PC-3 (cell line): ENCODE results near the gene SMNDC1. TPM values are rescaled to one million over a fixed set of nuclear protein-coding genes. Genes with fewer than 3 reads are reported as not detected.
A peak's percentile ranks its signal among the peaks of the same experiment; 100 is the strongest.

Experiments
- ATAC-seq: fragments of 200-7000 bp; cut with Tn5 transposase; 2 replicates; pipeline ENCODE4 v1.9.1; 2020; ENCODE audit warnings: mild to moderate bottlenecking, moderate library complexity
- BruUV-seq: library from RNA; stranded (reverse); fragments of 400-500 nt; replicated peaks from 2 replicates; lab custom pipeline; 2021; lab: Mats Ljungman, UMichigan
- CTCF ChIA-PET: fragments of 300-600 bp; sonication (Branson Sonifier 250); formaldehyde crosslinking; loops from one replicate; lab custom pipeline; 2022; ENCODE audit warnings: antibody characterized with exemption; lab: Charles Lee
- POLR2A ChIA-PET: fragments of 300-600 bp; sonication (Branson Sonifier 250); formaldehyde crosslinking; loops from one replicate; lab custom pipeline; 2022; ENCODE audit warnings: antibody characterized with exemption; ENCODE audit not compliant: unreplicated experiment; lab: Charles Lee
- DNase-seq: peaks from one replicate; pipeline ENCODE4 v3.0.0-alpha.2; 2015
- H2AFZ ChIP-seq: fragments of 300-600 bp; sonication (generic); 2 replicates; pipeline ENCODE4 v1.6.0; 2016; ENCODE audit warnings: antibody characterized with exemption, low read length
- H3F3A ChIP-seq: fragments of 300-600 bp; sonication (generic); one replicate; pipeline ENCODE4 v1.6.0; 2017; ENCODE audit warnings: antibody characterized with exemption, low read length, control low read depth, mild to moderate bottlenecking; ENCODE audit not compliant: unreplicated experiment
- H3K27ac ChIP-seq: fragments of 300-600 bp; sonication (generic); 2 replicates; pipeline ENCODE4 v1.5.1; 2016; ENCODE audit warnings: mild to moderate bottlenecking, low read length
- H3K27me3 ChIP-seq: fragments of 300-600 bp; sonication (generic); 2 replicates; pipeline ENCODE4 v1.6.1; 2016; ENCODE audit warnings: low read length, mixed read lengths
- H3K36me3 ChIP-seq: fragments of 300-600 bp; sonication (generic); 2 replicates; pipeline ENCODE4 v1.6.1; 2016; ENCODE audit warnings: low read depth, mixed run types, low read length, mixed read lengths
- H3K4me1 ChIP-seq: fragments of 300-600 bp; sonication (generic); 2 replicates; pipeline ENCODE4 v1.5.1; 2016; ENCODE audit warnings: low read length; ENCODE audit not compliant: insufficient read depth
- H3K4me2 ChIP-seq: fragments of 300-600 bp; sonication (generic); 2 replicates; pipeline ENCODE4 v1.6.0; 2016; ENCODE audit warnings: low read length
- H3K4me3 ChIP-seq: fragments of 300-600 bp; sonication (generic); 2 replicates; pipeline ENCODE4 v1.5.1; 2016; ENCODE audit warnings: mild to moderate bottlenecking, low read length, mixed read lengths
- H3K79me2 ChIP-seq: fragments of 300-600 bp; sonication (generic); 2 replicates; pipeline ENCODE4 v1.6.1; 2017; ENCODE audit warnings: low read length, mixed read lengths
- H3K9ac ChIP-seq: fragments of 300-600 bp; sonication (generic); 2 replicates; pipeline ENCODE4 v1.6.0; 2016; ENCODE audit warnings: mild to moderate bottlenecking, low read length
- H3K9me2 ChIP-seq: fragments of 300-600 bp; sonication (generic); replicated peaks from 2 replicates; pipeline ENCODE4 v1.6.1; 2016; ENCODE audit warnings: mixed run types, low read length, mixed read lengths
- H3K9me3 ChIP-seq: fragments of 300-600 bp; sonication (generic); 2 replicates; pipeline ENCODE4 v1.6.1; 2016; ENCODE audit warnings: low read length, mixed read lengths
- H4K20me1 ChIP-seq: fragments of 300-600 bp; sonication (generic); 2 replicates; pipeline ENCODE4 v1.6.1; 2016; ENCODE audit warnings: low read length, mixed read lengths
- EZH2 ChIP-seq: fragments of 300-600 bp; sonication (generic); IDR thresholded peaks from one replicate; pipeline ENCODE4 v1.6.1; 2017; ENCODE audit warnings: antibody characterized with exemption, mild to moderate bottlenecking, low read length; ENCODE audit not compliant: unreplicated experiment
- EZH2phosphoT487 ChIP-seq: fragments of 300-600 bp; sonication (generic); IDR thresholded peaks from 2 replicates; pipeline ENCODE4 v1.6.1; 2018; ENCODE audit warnings: mild to moderate bottlenecking, antibody characterized with exemption, low read length, borderline replicate concordance
- intact Hi-C: fragments of 100-400 bp; cut with micrococcal nuclease; formaldehyde crosslinking; loops from 2 replicates; pipeline ENCODE4 v1.9.0; 2023
- total RNA-seq: library from RNA; depleted of rRNA; stranded (reverse); fragments of >200 nt; gene quantifications from 2 replicates; pipeline ENCODE4 v1.2.3, GENCODE V29; 2014
- TF ChIP-seq, protein P1 (sequence below): fragments of 300-600 bp; sonication (generic); conservative IDR thresholded peaks from 2 replicates; pipeline ENCODE4 v1.5.1; 2017; ENCODE audit warnings: antibody characterized with exemption, low read depth, mild to moderate bottlenecking, low read length

The SMNDC1 gene
- total RNA-seq, 1 experiment from 2014 or later = 16.3 TPM

DNA sequence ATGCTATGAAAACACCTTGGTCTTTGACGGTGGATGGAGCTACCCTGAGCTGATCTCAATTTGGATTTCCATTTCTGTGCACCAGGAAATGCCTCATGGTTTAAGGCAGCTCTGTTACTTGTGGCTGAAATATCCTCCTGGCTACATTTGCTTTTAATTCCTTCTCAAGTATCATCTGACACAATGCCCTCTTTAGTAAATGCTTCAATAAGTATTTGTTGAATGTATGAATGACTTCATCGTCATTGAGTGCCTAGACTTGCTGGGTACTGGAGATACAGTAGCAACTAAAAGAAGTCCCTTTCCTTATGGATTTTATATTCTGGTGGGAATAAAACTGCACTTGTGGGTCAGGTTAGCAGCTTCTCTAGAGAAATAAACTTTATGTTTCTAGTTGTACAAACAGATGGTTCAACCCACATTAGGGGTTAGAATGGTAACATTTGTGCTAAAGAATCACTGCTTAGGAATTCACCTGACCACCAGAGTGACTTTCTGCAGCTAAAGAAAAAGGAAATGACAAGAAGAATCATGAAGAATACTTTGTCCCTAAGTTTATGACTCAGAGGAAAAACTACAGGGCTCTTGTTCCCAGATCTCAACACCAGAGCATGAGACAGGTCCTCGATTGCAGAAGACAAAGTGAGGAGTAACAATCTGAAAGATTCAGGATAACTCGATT, 21.8 kb upstream of the SMNDC1 start:
- ChIA-PET CTCF (no interaction called here), POLR2A (interaction anchor here (0.6 to 0.7 kb wide), 4 partner anchors 33 to 170 kb away, joined by 3 to 5 read pairs (median 4); no protein-coding TSS in a partner anchor)
- Histone ChIP-seq H3K4me1 (peaks cover 48% of the 10 kb centered on the region), H4K20me1 (no peaks in the 10 kb centered on the region), H3K27ac (peak overlapping the region; percentile 99), H3K9me2 (no peaks in the 10 kb centered on the region), H3K36me3 (no peaks in the 10 kb centered on the region), H3K9me3 (peaks cover 4% of the 10 kb centered on the region; the same call in 1 of the 2 replicates), H3K9ac (peak overlapping the region; percentile 70), H3K79me2 (no peaks in the 10 kb centered on the region), H2AFZ (no peak overlapping the region; the same call in 1 of the 2 replicates), H3K27me3 (no peaks in the 10 kb centered on the region), H3K4me2 (peak overlapping the region; percentile 68), H3F3A (peaks cover 13% of the 10 kb centered on the region), H3K4me3 (peak overlapping the region; percentile 38; the same call in 1 of the 2 replicates)
- ATAC-seq (peak; percentile 82), DNase-seq (peak; percentile 79)
- intact Hi-C loops = no loop called here
- no peak for TF ChIP-seq EZH2phosphoT487
- TF ChIP-seq, protein P1, sequence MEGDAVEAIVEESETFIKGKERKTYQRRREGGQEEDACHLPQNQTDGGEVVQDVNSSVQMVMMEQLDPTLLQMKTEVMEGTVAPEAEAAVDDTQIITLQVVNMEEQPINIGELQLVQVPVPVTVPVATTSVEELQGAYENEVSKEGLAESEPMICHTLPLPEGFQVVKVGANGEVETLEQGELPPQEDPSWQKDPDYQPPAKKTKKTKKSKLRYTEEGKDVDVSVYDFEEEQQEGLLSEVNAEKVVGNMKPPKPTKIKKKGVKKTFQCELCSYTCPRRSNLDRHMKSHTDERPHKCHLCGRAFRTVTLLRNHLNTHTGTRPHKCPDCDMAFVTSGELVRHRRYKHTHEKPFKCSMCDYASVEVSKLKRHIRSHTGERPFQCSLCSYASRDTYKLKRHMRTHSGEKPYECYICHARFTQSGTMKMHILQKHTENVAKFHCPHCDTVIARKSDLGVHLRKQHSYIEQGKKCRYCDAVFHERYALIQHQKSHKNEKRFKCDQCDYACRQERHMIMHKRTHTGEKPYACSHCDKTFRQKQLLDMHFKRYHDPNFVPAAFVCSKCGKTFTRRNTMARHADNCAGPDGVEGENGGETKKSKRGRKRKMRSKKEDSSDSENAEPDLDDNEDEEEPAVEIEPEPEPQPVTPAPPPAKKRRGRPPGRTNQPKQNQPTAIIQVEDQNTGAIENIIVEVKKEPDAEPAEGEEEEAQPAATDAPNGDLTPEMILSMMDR = no peak
- TF ChIP-seq EZH2 = no peak
- BruUV-seq = no TSS peak

DNA sequence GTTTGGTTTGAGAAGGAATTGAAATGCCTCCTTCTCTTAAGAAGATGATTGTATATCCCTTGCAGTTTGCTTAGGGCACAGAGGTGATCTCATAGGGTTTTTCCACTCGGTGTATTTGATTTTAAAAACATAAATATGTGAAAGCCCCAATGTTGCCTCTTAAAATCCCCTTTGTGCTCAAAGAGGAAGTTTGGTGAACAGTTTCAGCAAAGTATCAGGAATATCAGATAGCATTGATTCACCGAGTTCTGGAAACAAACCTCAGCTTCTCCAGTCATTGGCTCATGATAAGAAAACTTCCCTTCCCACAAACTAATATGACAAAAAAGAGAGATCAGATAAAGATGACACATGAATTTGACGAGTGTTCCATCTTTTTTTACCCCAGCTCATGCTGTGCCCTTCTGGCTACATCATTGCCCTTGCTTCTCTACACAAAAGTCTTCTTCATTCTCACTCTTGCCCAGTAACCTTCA, 20.1 kb upstream of the SMNDC1 start:
- peaks cover 48% of the 10 kb centered on the region for H3K4me1 ChIP-seq
- POLR2A ChIA-PET = no interaction called here
- no peaks in the 10 kb centered on the region for H3K79me2 ChIP-seq
- TF ChIP-seq, protein P1 = no peak
- no peak for TF ChIP-seq EZH2
- no peak for TF ChIP-seq EZH2phosphoT487
- H3K9me2 ChIP-seq = no peaks in the 10 kb centered on the region
- H2AFZ ChIP-seq = no peak overlapping the region
- H3K9ac ChIP-seq = peak overlapping the region; percentile 22; the same call in 1 of the 2 replicates
- intact Hi-C loops = no loop called here
- H3K4me2 ChIP-seq = no peak overlapping the region
- CTCF ChIA-PET = no interaction called here
- H3F3A ChIP-seq = peaks cover 13% of the 10 kb centered on the region
- no TSS peak for BruUV-seq
- H3K27me3 ChIP-seq = no peaks in the 10 kb centered on the region
- DNase-seq (no peak), ATAC-seq (no peak)
- H3K36me3 ChIP-seq = no peaks in the 10 kb centered on the region
- no peaks in the 10 kb centered on the region for H3K9me3 ChIP-seq
- H4K20me1 ChIP-seq = no peaks in the 10 kb centered on the region
- peak overlapping the region; percentile 99 for H3K27ac ChIP-seq
- no peak overlapping the region for H3K4me3 ChIP-seq
